Activated CD4-positive, alpha-beta memory T cell treated with anti-CD3 and anti-CD28 coated beads, Interleukin-2, amount 10 ng/mL, durations not matched to agents 7 days and 5 days (primary cell): Measurements from ENCODE around the gene DEGS2. TPM values are rescaled to one million over a fixed set of nuclear protein-coding genes. Genes with fewer than 3 reads are reported as not detected.
"Not testable (repeated sequence)": the region's sequence is repeated elsewhere in the genome, so short reads cannot be mapped to it uniquely, and the experiment has no call there.

Source experiments
- CTCF ChIA-PET: fragments of 350-600 bp; sonication (Branson Sonifier 250); formaldehyde crosslinking; loops from one replicate; lab custom pipeline; 2021; ENCODE audit warnings: antibody characterized with exemption, inconsistent platforms; lab: Charles Lee
- POLR2A ChIA-PET: fragments of 350-600 bp; sonication (Branson Sonifier 250); formaldehyde crosslinking; loops from one replicate; lab custom pipeline; 2021; ENCODE audit warnings: antibody characterized with exemption; lab: Charles Lee
- DNase-seq: peaks from one replicate; pipeline ENCODE4 v3.0.0-alpha.2; 2020
- H3K27ac Mint-ChIP-seq: one replicate; pipeline ENCODE4 v1.8.0; 2021; ENCODE audit warnings: mild to moderate bottlenecking, mixed read lengths
- H3K27me3 Mint-ChIP-seq: one replicate; pipeline ENCODE4 v1.8.0; 2021; ENCODE audit warnings: mixed read lengths
- H3K36me3 Mint-ChIP-seq: one replicate; pipeline ENCODE4 v1.8.0; 2021; ENCODE audit warnings: low read depth, mixed read lengths
- H3K4me1 Mint-ChIP-seq: one replicate; pipeline ENCODE4 v1.8.0; 2021; ENCODE audit warnings: mixed read lengths
- H3K4me3 Mint-ChIP-seq: one replicate; pipeline ENCODE4 v1.8.0; 2021; ENCODE audit warnings: mild to moderate bottlenecking, mixed read lengths
- H3K9me3 Mint-ChIP-seq: one replicate; pipeline ENCODE4 v1.8.0; 2021; ENCODE audit warnings: mixed read lengths
- total RNA-seq, 2 experiments: library from RNA; stranded (reverse); gene quantifications; one replicate each; pipeline ENCODE4 v1.2.3, GENCODE V29; 2021

The DEGS2 gene
- total RNA-seq, 2 experiments from 2014 or later: 0.20 to 0.25 TPM

GRCh38 chr14:100192672-100193416 is 33.4 kb upstream of the DEGS2 start:
- H3K4me1 Mint-ChIP-seq: peaks cover 16% of the 10 kb centered on the region
- no peaks in the 10 kb centered on the region for H3K36me3 Mint-ChIP-seq
- POLR2A ChIA-PET: interaction anchor here (0.6 to 3.8 kb wide), 12 partner anchors 10 to 221 kb away, joined by 3 to 28 read pairs (median 8); partner anchors contain the start of gene YY1
- no peaks in the 10 kb centered on the region for H3K9me3 Mint-ChIP-seq
- H3K27ac Mint-ChIP-seq: peak overlapping the region; percentile 73
- H3K4me3 Mint-ChIP-seq: peak overlapping the region; percentile 27
- no peaks in the 10 kb centered on the region for H3K27me3 Mint-ChIP-seq
- CTCF ChIA-PET: interaction anchor here (0.5 to 4.7 kb wide), 71 partner anchors 9 to 513 kb away, joined by 3 to 100 read pairs (median 4); partner anchors contain the start of gene EVL
- peak; percentile 100 for DNase-seq

- ChIA-PET CTCF (interaction anchor here (0.9 to 4.7 kb wide), 55 partner anchors 13 to 512 kb away, joined by 3 to 100 read pairs (median 5); partner anchors contain the start of gene EVL), POLR2A (interaction anchor here (0.6 to 3.8 kb wide), 10 partner anchors 23 to 221 kb away, joined by 3 to 28 read pairs (median 9); partner anchors contain the start of gene YY1)
- Mint-ChIP-seq H3K9me3 (no peaks in the 10 kb centered on the region), H3K4me1 (peaks cover 16% of the 10 kb centered on the region), H3K36me3 (no peaks in the 10 kb centered on the region), H3K4me3 (peak overlapping the region; percentile 27), H3K27me3 (no peaks in the 10 kb centered on the region), H3K27ac (peak overlapping the region; percentile 73)
- peak; percentile 19 for DNase-seq
These were observed 32.8 kb upstream of the DEGS2 start for GRCh38 chr14:100192250-100192671.

- ChIA-PET POLR2A (interaction anchor here (1.9 to 3.8 kb wide), 5 partner anchors 30 to 220 kb away, joined by 9 to 28 read pairs (median 11); partner anchors contain the start of gene YY1), CTCF (interaction anchor here (0.6 to 4.7 kb wide), 17 partner anchors 21 to 227 kb away, joined by 5 to 100 read pairs (median 13); partner anchors contain the start of gene EVL)
- DNase-seq: no peak
- Mint-ChIP-seq H3K9me3 (no peaks in the 10 kb centered on the region), H3K36me3 (no peaks in the 10 kb centered on the region), H3K4me1 (peaks cover 16% of the 10 kb centered on the region), H3K27ac (no peak overlapping the region), H3K4me3 (no peak overlapping the region), H3K27me3 (no peaks in the 10 kb centered on the region)
These were observed 32.3 kb upstream of the DEGS2 start for GRCh38 chr14:100191584-100192249.

- no peaks in the 10 kb centered on the region for H3K27me3 Mint-ChIP-seq
- no peaks in the 10 kb centered on the region for H3K9me3 Mint-ChIP-seq
- CTCF ChIA-PET: no interaction called here
- no peak overlapping the region for H3K4me3 Mint-ChIP-seq
- H3K4me1 Mint-ChIP-seq: peaks cover 21% of the 10 kb centered on the region
- H3K36me3 Mint-ChIP-seq: no peaks in the 10 kb centered on the region
- no peak overlapping the region for H3K27ac Mint-ChIP-seq
- no peak for DNase-seq
- POLR2A ChIA-PET: interaction anchor here (0.7 kb wide), 1 partner anchor 32 kb away, joined by 3 read pairs; no protein-coding TSS in a partner anchor
These were observed 30.7 kb upstream of the DEGS2 start for GRCh38 chr14:100190126-100190525.

GRCh38 chr14:100188392-100189030 is 29.1 kb upstream of the DEGS2 start:
- H3K4me1 Mint-ChIP-seq: peaks cover 17% of the 10 kb centered on the region
- no peaks in the 10 kb centered on the region for H3K27me3 Mint-ChIP-seq
- POLR2A ChIA-PET: no interaction called here
- H3K4me3 Mint-ChIP-seq: no peak overlapping the region
- H3K27ac Mint-ChIP-seq: no peak overlapping the region
- no peak for DNase-seq
- H3K9me3 Mint-ChIP-seq: no peaks in the 10 kb centered on the region
- no peaks in the 10 kb centered on the region for H3K36me3 Mint-ChIP-seq
- CTCF ChIA-PET: no interaction called here

GRCh38 chr14:100187247-100187833 is 27.9 kb upstream of the DEGS2 start:
- no peak overlapping the region for H3K4me3 Mint-ChIP-seq
- H3K27me3 Mint-ChIP-seq: no peaks in the 10 kb centered on the region
- H3K4me1 Mint-ChIP-seq: peaks cover 10% of the 10 kb centered on the region
- DNase-seq: no peak
- CTCF ChIA-PET: no interaction called here
- H3K9me3 Mint-ChIP-seq: no peaks in the 10 kb centered on the region
- no peak overlapping the region for H3K27ac Mint-ChIP-seq
- H3K36me3 Mint-ChIP-seq: no peaks in the 10 kb centered on the region
- POLR2A ChIA-PET: no interaction called here

GRCh38 chr14:100181876-100182551 is 22.6 kb upstream of the DEGS2 start:
- H3K27me3 Mint-ChIP-seq, H3K27ac Mint-ChIP-seq, H3K36me3 Mint-ChIP-seq, POLR2A ChIA-PET, CTCF ChIA-PET, H3K4me1 Mint-ChIP-seq, H3K9me3 Mint-ChIP-seq, DNase-seq, H3K4me3 Mint-ChIP-seq: not testable (repeated sequence)

GRCh38 chr14:100180671-100181070 is 21.2 kb upstream of the DEGS2 start:
- CTCF ChIA-PET: not testable (repeated sequence)

GRCh38 chr14:100178691-100179090 is 19.2 kb upstream of the DEGS2 start:
- H3K4me3 Mint-ChIP-seq: no peak overlapping the region
- H3K9me3 Mint-ChIP-seq: no peaks in the 10 kb centered on the region
- no peaks in the 10 kb centered on the region for H3K36me3 Mint-ChIP-seq
- no peaks in the 10 kb centered on the region for H3K4me1 Mint-ChIP-seq
- H3K27ac Mint-ChIP-seq: no peak overlapping the region
- peaks cover 5% of the 10 kb centered on the region for H3K27me3 Mint-ChIP-seq
- ChIA-PET POLR2A (interaction anchor here (0.5 kb wide), 1 partner anchor 107 kb away, joined by 3 read pairs; no protein-coding TSS in a partner anchor), CTCF (interaction anchor here (1.5 kb wide), 1 partner anchor 15 kb away, joined by 6 read pairs; no protein-coding TSS in a partner anchor)
- no peak for DNase-seq

More at GRCh38 chr14:100180671-100181070, 21.2 kb upstream of the DEGS2 start:
- H3K4me1 Mint-ChIP-seq, H3K27me3 Mint-ChIP-seq, H3K27ac Mint-ChIP-seq, POLR2A ChIA-PET, H3K9me3 Mint-ChIP-seq, DNase-seq, H3K36me3 Mint-ChIP-seq, H3K4me3 Mint-ChIP-seq: not testable (repeated sequence)

GRCh38 chr14:100176811-100177327 is 17.4 kb upstream of the DEGS2 start:
- Mint-ChIP-seq H3K27ac (no peak overlapping the region), H3K27me3 (peaks cover 12% of the 10 kb centered on the region), H3K4me3 (no peak overlapping the region), H3K9me3 (no peaks in the 10 kb centered on the region), H3K36me3 (no peaks in the 10 kb centered on the region), H3K4me1 (no peaks in the 10 kb centered on the region)
- POLR2A ChIA-PET: no interaction called here
- CTCF ChIA-PET: interaction anchor here (1.0 kb wide), 1 partner anchor 16 kb away, joined by 3 read pairs; no protein-coding TSS in a partner anchor
- DNase-seq: no peak

GRCh38 chr14:100173353-100173752 is 13.9 kb upstream of the DEGS2 start:
- ChIA-PET CTCF (interaction anchor here (1.4 kb wide), 1 partner anchor 18 kb away, joined by 3 read pairs; no protein-coding TSS in a partner anchor), POLR2A (interaction anchor here (1.3 kb wide), 1 partner anchor 11 kb away, joined by 3 read pairs; no protein-coding TSS in a partner anchor)
- H3K4me1 Mint-ChIP-seq: peaks cover 1% of the 10 kb centered on the region
- no peak overlapping the region for H3K27ac Mint-ChIP-seq
- peaks cover 17% of the 10 kb centered on the region for H3K27me3 Mint-ChIP-seq
- H3K9me3 Mint-ChIP-seq: no peaks in the 10 kb centered on the region
- no peak overlapping the region for H3K4me3 Mint-ChIP-seq
- no peak for DNase-seq
- no peaks in the 10 kb centered on the region for H3K36me3 Mint-ChIP-seq
